Measurements from ENCODE around the gene INO80C.

INO80C gene

GRCh38 chr18:35513181-35513936, 15.6 kb upstream of the INO80C start:
- DNase-seq (ENCODE audit: low read depth, low spot score), result peak; percentile 83

GRCh38 chr18:35512761-35513160, 15.0 kb upstream of the INO80C start:
- DNase-seq (ENCODE audit: low read depth, low spot score), result no peak

- DNase-seq (ENCODE audit: low read depth, low spot score), result no peak
These were observed 14.1 kb upstream of the INO80C start for GRCh38 chr18:35511833-35512232.

- no peak for DNase-seq (ENCODE audit: low read depth, low spot score)
These were observed 13.7 kb upstream of the INO80C start for GRCh38 chr18:35511428-35511827.

GRCh38 chr18:35510076-35510651, 12.4 kb upstream of the INO80C start:
- DNase-seq (ENCODE audit: low read depth, low spot score), result no peak

- peak; percentile 67 for DNase-seq (ENCODE audit: low read depth, low spot score)
These were observed 11.1 kb upstream of the INO80C start for GRCh38 chr18:35508746-35509338.

GRCh38 chr18:35508030-35508429, 10.3 kb upstream of the INO80C start:
- DNase-seq (ENCODE audit: low read depth, low spot score), result no peak

GRCh38 chr18:35507623-35508022, 9.9 kb upstream of the INO80C start:
- DNase-seq (ENCODE audit: low read depth, low spot score), result no peak

GRCh38 chr18:35507192-35507591, 9.4 kb upstream of the INO80C start:
- no peak for DNase-seq (ENCODE audit: low read depth, low spot score)

- no peak for DNase-seq (ENCODE audit: low read depth, low spot score)
These were observed 8.4 kb upstream of the INO80C start for GRCh38 chr18:35506024-35506712.

- no peak for DNase-seq (ENCODE audit: low read depth, low spot score)
These were observed 7.2 kb upstream of the INO80C start for GRCh38 chr18:35504996-35505395.

- DNase-seq (ENCODE audit: low read depth, low spot score), result no peak
These were observed 4.3 kb upstream of the INO80C start for GRCh38 chr18:35502052-35502451.

- DNase-seq (ENCODE audit: low read depth, low spot score), result peak; percentile 30
These were observed 3.6 kb upstream of the INO80C start for GRCh38 chr18:35501369-35501768.

- no peak for DNase-seq (ENCODE audit: low read depth, low spot score)
These were observed 2.4 kb upstream of the INO80C start for GRCh38 chr18:35500113-35500512.

- no peak for DNase-seq (ENCODE audit: low read depth, low spot score)
These were observed 762 bp downstream of the INO80C start for GRCh38 chr18:35497027-35497369.

- no peak for DNase-seq (ENCODE audit: low read depth, low spot score)
These were observed 2.0 kb downstream of the INO80C start for GRCh38 chr18:35495536-35496314.

GRCh38 chr18:35494251-35495220, 3.2 kb downstream of the INO80C start:
- no peak for DNase-seq (ENCODE audit: low read depth, low spot score)

- peak; percentile 57 for DNase-seq (ENCODE audit: low read depth, low spot score)
These were observed 6.1 kb downstream of the INO80C start for GRCh38 chr18:35491700-35492077.

- DNase-seq (ENCODE audit: low read depth, low spot score), result peak; percentile 38
These were observed 6.7 kb downstream of the INO80C start for GRCh38 chr18:35490894-35491699.

Data from ELF-1 (cell line).